ENCODE results near the gene CCDC192. TPM values are rescaled to one million over a fixed set of nuclear protein-coding genes. Genes with fewer than 3 reads are reported as not detected.

CCDC192 gene
- total RNA-seq, 1 donor from 2014 or later: not detected

- peaks cover 8% of the 10 kb centered on the region for H3K9me3 Mint-ChIP-seq
- DNase-seq (no peak), ATAC-seq (ENCODE audit: low read depth) (no peak)
- POLR2A ChIA-PET: no interaction called here
- no peaks in the 10 kb centered on the region for H3K4me1 Mint-ChIP-seq
- no peak for TF ChIP-seq CTCF (IDR thresholded peaks at IDR 0.05)
- peaks cover 36% of the 10 kb centered on the region for H3K36me3 Mint-ChIP-seq (ENCODE audit: low read depth)
- H3K4me3 Mint-ChIP-seq: no peak overlapping the region
- CTCF ChIA-PET: no interaction called here
- no peaks in the 10 kb centered on the region for H3K27me3 Mint-ChIP-seq
- intact Hi-C loops (cut with micrococcal nuclease): no loop called here
- H3K27ac Mint-ChIP-seq: no peak overlapping the region
Observed at GRCh38 chr5:127967983-127968592, 264.9 kb downstream of the CCDC192 start.

- Mint-ChIP-seq H3K27me3 (no peaks in the 10 kb centered on the region), H3K36me3 (ENCODE audit: low read depth) (peaks cover 32% of the 10 kb centered on the region), H3K9me3 (peaks cover 8% of the 10 kb centered on the region), H3K4me3 (no peak overlapping the region), H3K4me1 (no peaks in the 10 kb centered on the region), H3K27ac (no peak overlapping the region)
- intact Hi-C loops (cut with micrococcal nuclease): no loop called here
- POLR2A ChIA-PET: no interaction called here
- TF ChIP-seq CTCF (IDR thresholded peaks at IDR 0.05): no peak
- DNase-seq: no peak
- ATAC-seq (ENCODE audit: low read depth): no peak
- CTCF ChIA-PET: no interaction called here
Observed at GRCh38 chr5:127969002-127969401, 265.8 kb downstream of the CCDC192 start.

- Mint-ChIP-seq H3K36me3 (ENCODE audit: low read depth) (peaks cover 29% of the 10 kb centered on the region), H3K4me1 (no peaks in the 10 kb centered on the region), H3K9me3 (peaks cover 8% of the 10 kb centered on the region)
Observed at GRCh38 chr5:127969651-127970050, 266.5 kb downstream of the CCDC192 start.

GRCh38 chr5:127970081-127970480 lies 266.9 kb downstream of the CCDC192 start:
- Mint-ChIP-seq H3K27ac (no peak overlapping the region), H3K36me3 (ENCODE audit: low read depth) (peaks cover 25% of the 10 kb centered on the region), H3K9me3 (peaks cover 4% of the 10 kb centered on the region), H3K4me3 (no peak overlapping the region), H3K4me1 (no peaks in the 10 kb centered on the region), H3K27me3 (no peaks in the 10 kb centered on the region)
- no peak for TF ChIP-seq CTCF (IDR thresholded peaks at IDR 0.05)
- intact Hi-C loops (cut with micrococcal nuclease): no loop called here
- DNase-seq (no peak), ATAC-seq (ENCODE audit: low read depth) (no peak)
- CTCF ChIA-PET: no interaction called here
- POLR2A ChIA-PET: no interaction called here

More at GRCh38 chr5:127969651-127970050, 266.5 kb downstream of the CCDC192 start:
- CTCF ChIA-PET: no interaction called here
- H3K27ac Mint-ChIP-seq: no peak overlapping the region
- DNase-seq: no peak
- ATAC-seq (ENCODE audit: low read depth): no peak
- no peak overlapping the region for H3K4me3 Mint-ChIP-seq
- intact Hi-C loops (cut with micrococcal nuclease): no loop called here
- TF ChIP-seq CTCF (IDR thresholded peaks at IDR 0.05): no peak
- POLR2A ChIA-PET: no interaction called here
- H3K27me3 Mint-ChIP-seq: no peaks in the 10 kb centered on the region

GRCh38 chr5:127970854-127971425 lies 267.7 kb downstream of the CCDC192 start:
- Mint-ChIP-seq H3K27ac (no peak overlapping the region), H3K4me3 (no peak overlapping the region), H3K36me3 (ENCODE audit: low read depth) (peaks cover 19% of the 10 kb centered on the region), H3K9me3 (no peaks in the 10 kb centered on the region), H3K27me3 (no peaks in the 10 kb centered on the region), H3K4me1 (no peaks in the 10 kb centered on the region)
- no peak for TF ChIP-seq CTCF (IDR thresholded peaks at IDR 0.05)
- POLR2A ChIA-PET: no interaction called here
- CTCF ChIA-PET: no interaction called here
- intact Hi-C loops (cut with micrococcal nuclease): no loop called here
- no peak for ATAC-seq (ENCODE audit: low read depth)
- no peak for DNase-seq
